Placental pericyte (primary cell): Measurements from ENCODE around the gene PRR20G. TPM values are rescaled to one million over a fixed set of nuclear protein-coding genes. Genes with fewer than 3 reads are reported as not detected.

Source experiments
- small RNA-seq: library from RNA; depleted of rRNA; stranded (forward); fragments of <200 nt; gene quantifications from one replicate; pipeline ENCODE3, GENCODE V24; 2012; ENCODE audit warnings: low replicate concordance
- total RNA-seq: library from RNA; depleted of rRNA; stranded (reverse); fragments of >200 nt; gene quantifications from 2 replicates; pipeline ENCODE4 v1.2.3, GENCODE V29; 2012

Gene PRR20G
- not detected in 2 replicates for total RNA-seq

DNA sequence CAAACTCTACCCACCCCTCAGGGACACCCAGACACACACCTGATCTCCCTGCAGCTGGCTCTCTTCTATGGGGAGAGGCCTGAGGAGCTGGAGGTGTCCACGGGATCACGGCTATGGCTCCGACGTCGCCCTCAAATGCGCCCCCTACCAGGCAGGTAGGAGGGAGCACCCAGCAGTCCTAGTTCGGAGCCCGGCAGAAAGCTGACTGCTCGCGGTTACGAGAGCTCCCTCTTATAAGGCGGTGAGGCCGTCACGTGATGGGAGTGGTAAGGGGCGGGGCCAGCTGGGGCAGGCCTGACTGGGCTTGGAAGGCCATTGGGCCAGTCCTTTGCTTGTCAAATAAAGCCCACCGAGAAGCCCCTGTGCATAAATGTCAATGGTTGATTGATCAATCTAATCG, at the start of gene PRR20G:
Gene PRR20G, minus strand, starts transcription at position 207 of the 400 bp plus-strand sequence. CDS start 681 bp downstream, outside the sequence.

Small RNA genes lying within 50 kb of the gene (small RNA-seq; reads per million reads assigned to genes)
- not detected for gene RNU6-1047P

Other genes starting within 250 kb of the PRR20G start
- not detected in 2 replicates for gene PRR23E, start 94.9 kb downstream of the PRR20G start, total RNA-seq